ENCODE results near the gene ITIH4.

Gene ITIH4

GRCh38 chr3:52830535-52831258 is at the start of gene ITIH4:
TSS of gene ITIH4 (minus strand) at chr3:52830672. CDS start at chr3:52830642, 30 bp downstream.
- no peak for DNase-seq (ENCODE audit: low read depth)

- no peak for DNase-seq (ENCODE audit: low read depth)
Observed at GRCh38 chr3:52880047-52880446, 49.6 kb upstream of the ITIH4 start.

GRCh38 chr3:52879581-52879980 is 49.1 kb upstream of the ITIH4 start:
- no peak for DNase-seq (ENCODE audit: low read depth)

GRCh38 chr3:52879090-52879489 is 48.6 kb upstream of the ITIH4 start:
- no peak for DNase-seq (ENCODE audit: low read depth)

- no peak for DNase-seq (ENCODE audit: low read depth)
Observed at GRCh38 chr3:52877085-52877484, 46.6 kb upstream of the ITIH4 start.

- no peak for DNase-seq (ENCODE audit: low read depth)
Observed at GRCh38 chr3:52874864-52875587, 44.6 kb upstream of the ITIH4 start.

GRCh38 chr3:52874160-52874701 is 43.8 kb upstream of the ITIH4 start:
- no peak for DNase-seq (ENCODE audit: low read depth)

GRCh38 chr3:52873433-52874159 is 43.1 kb upstream of the ITIH4 start:
- DNase-seq (ENCODE audit: low read depth): no peak

GRCh38 chr3:52872245-52872644 is 41.8 kb upstream of the ITIH4 start:
- DNase-seq (ENCODE audit: low read depth): no peak

GRCh38 chr3:52871761-52872160 is 41.3 kb upstream of the ITIH4 start:
- DNase-seq (ENCODE audit: low read depth): no peak

GRCh38 chr3:52870471-52870870 is 40.0 kb upstream of the ITIH4 start:
- no peak for DNase-seq (ENCODE audit: low read depth)

- DNase-seq (ENCODE audit: low read depth): no peak
Observed at GRCh38 chr3:52866427-52866826, 36.0 kb upstream of the ITIH4 start.

GRCh38 chr3:52865994-52866393 is 35.5 kb upstream of the ITIH4 start:
- no peak for DNase-seq (ENCODE audit: low read depth)

GRCh38 chr3:52860424-52860768 is 29.9 kb upstream of the ITIH4 start:
- DNase-seq (ENCODE audit: low read depth): no peak

- no peak for DNase-seq (ENCODE audit: low read depth)
Observed at GRCh38 chr3:52859686-52860423, 29.4 kb upstream of the ITIH4 start.

- DNase-seq (ENCODE audit: low read depth): no peak
Observed at GRCh38 chr3:52857864-52858263, 27.4 kb upstream of the ITIH4 start.

- DNase-seq (ENCODE audit: low read depth): no peak
Observed at GRCh38 chr3:52857133-52857532, 26.7 kb upstream of the ITIH4 start.

- DNase-seq (ENCODE audit: low read depth): no peak
Observed at GRCh38 chr3:52856666-52857065, 26.2 kb upstream of the ITIH4 start.

GRCh38 chr3:52854013-52854412 is 23.5 kb upstream of the ITIH4 start:
- no peak for DNase-seq (ENCODE audit: low read depth)

- DNase-seq (ENCODE audit: low read depth): no peak
Observed at GRCh38 chr3:52852419-52852818, 21.9 kb upstream of the ITIH4 start.

GRCh38 chr3:52851348-52851747 is 20.9 kb upstream of the ITIH4 start:
- DNase-seq (ENCODE audit: low read depth): peak; percentile 6

- no peak for DNase-seq (ENCODE audit: low read depth)
Observed at GRCh38 chr3:52849656-52850055, 19.2 kb upstream of the ITIH4 start.
